HEK293 (cell line): ENCODE measurements around the gene SYCP2.

Source experiments
- CTCF ChIA-PET: fragments of 350-600 bp; formaldehyde crosslinking; extraction: SDS; loops from one replicate; lab custom pipeline; 2021; ENCODE audit warnings: antibody characterized with exemption; lab: Yijun Ruan, JAX
- POLR2A ChIA-PET: fragments of 300-600 bp; formaldehyde crosslinking; extraction: SDS; loops from one replicate; lab custom pipeline; 2020; ENCODE audit warnings: antibody characterized with exemption, inconsistent platforms; lab: Yijun Ruan, JAX
- H3K27ac ChIP-seq: fragments of 200-500 bp; sonication (Bioruptor generic); 2 replicates; pipeline ENCODE4 v1.5.1; 2014; ENCODE audit warnings: low read depth, low read length, control low read depth, inconsistent platforms; ENCODE audit errors: extremely low read depth
- H3K36me3 ChIP-seq, 2 experiments: fragments of 200-500 bp in 1 of 2; sonication (Bioruptor generic) in 1 of 2; 1 replicate in 1 of 2; 2 replicates in 1 of 2; pipeline ENCODE4 v1.5.1; 2014 to 2017; ENCODE audit warnings: inconsistent platforms in 2 of 2, low read length in 2 of 2; ENCODE audit not compliant: control insufficient read depth in 2 of 2, insufficient read depth in 1 of 2
- H3K4me1 ChIP-seq: fragments of 200-500 bp; sonication (Bioruptor generic); 2 replicates; pipeline ENCODE4 v1.5.1; 2014; ENCODE audit warnings: mild to moderate bottlenecking, low read length, inconsistent platforms; ENCODE audit not compliant: control insufficient read depth, insufficient read depth
- H3K4me3 ChIP-seq: 2 replicates; pipeline ENCODE4 v1.5.1; 2011; ENCODE audit warnings: low read depth, mild to moderate bottlenecking, control low read depth, low read length, moderate library complexity
- H3K9me3 ChIP-seq: fragments of 200-500 bp; sonication (Bioruptor generic); 2 replicates; pipeline ENCODE4 v1.5.1; 2014; ENCODE audit warnings: low read depth, low read length, inconsistent platforms; ENCODE audit not compliant: control insufficient read depth, insufficient read depth
- HOXD13 ChIP-seq: sonication (generic); formaldehyde crosslinking; IDR thresholded peaks from 2 replicates; pipeline ENCODE4 v1.8.0; 2022; ENCODE audit warnings: missing genetic modification reagents, borderline replicate concordance
- IKZF3 ChIP-seq: fragments of 450-650 bp; IDR thresholded peaks from 2 replicates; pipeline ENCODE4 v1.5.0; 2018; ENCODE audit warnings: missing biosample characterization, mild to moderate bottlenecking, missing genetic modification characterization, moderate library complexity
- KLF7 ChIP-seq: fragments of 450-650 bp; formaldehyde crosslinking; IDR thresholded peaks from 2 replicates; pipeline ENCODE4 v1.5.1; 2016; ENCODE audit warnings: missing biosample characterization, missing genetic modification characterization, borderline replicate concordance
- WT1 ChIP-seq: fragments of 450-650 bp; formaldehyde crosslinking; IDR thresholded peaks from 2 replicates; pipeline ENCODE4 v1.5.1; 2016; ENCODE audit warnings: missing biosample characterization, missing genetic modification characterization
- ZFP37 ChIP-seq: fragments of 450-650 bp; formaldehyde crosslinking; IDR thresholded peaks from 2 replicates; pipeline ENCODE4 v1.5.1; 2016; ENCODE audit warnings: missing biosample characterization, missing genetic modification characterization
- ZNF10 ChIP-seq: fragments of 450-650 bp; formaldehyde crosslinking; IDR thresholded peaks from 2 replicates; pipeline ENCODE4 v1.5.1; 2017; ENCODE audit warnings: missing biosample characterization, missing genetic modification characterization
- ZNF169 ChIP-seq: fragments of 450-650 bp; formaldehyde crosslinking; IDR thresholded peaks from 2 replicates; pipeline ENCODE4 v1.5.1; 2016; ENCODE audit warnings: missing biosample characterization, missing genetic modification characterization
- ZNF174 ChIP-seq: fragments of 450-650 bp; formaldehyde crosslinking; IDR thresholded peaks from 2 replicates; pipeline ENCODE4 v1.5.0; 2017; ENCODE audit warnings: missing biosample characterization, mild to moderate bottlenecking, missing genetic modification characterization
- ZNF274 ChIP-seq, 2 experiments: fragments of 200-500 bp in 1 of 2; fragments of 450-650 bp in 1 of 2; sonication (Bioruptor generic) in 1 of 2; formaldehyde crosslinking in 1 of 2; IDR thresholded peaks; 2 replicates each; pipeline versions ENCODE4 v1.5.1 to v1.6.1; 2014 to 2016; ENCODE audit warnings: borderline replicate concordance in 1 of 2, inconsistent platforms in 1 of 2, low read length in 1 of 2, missing biosample characterization in 1 of 2, missing genetic modification characterization in 1 of 2
- ZNF324 ChIP-seq: fragments of 450-650 bp; formaldehyde crosslinking; IDR thresholded peaks from 2 replicates; pipeline ENCODE4 v1.5.1; 2016; ENCODE audit warnings: missing biosample characterization, missing genetic modification characterization
- ZNF37A ChIP-seq: fragments of 450-650 bp; IDR thresholded peaks from 2 replicates; pipeline ENCODE4 v1.5.1; 2018; ENCODE audit warnings: missing biosample characterization, missing genetic modification characterization
- ZNF391 ChIP-seq: fragments of 450-650 bp; formaldehyde crosslinking; IDR thresholded peaks from 2 replicates; pipeline ENCODE4 v1.5.1; 2016; ENCODE audit warnings: low read depth, missing biosample characterization, missing genetic modification characterization, borderline replicate concordance
- ZNF398 ChIP-seq: fragments of 450-650 bp; formaldehyde crosslinking; IDR thresholded peaks from 2 replicates; pipeline ENCODE4 v1.5.1; 2017; ENCODE audit warnings: missing biosample characterization, missing genetic modification characterization
- ZNF426 ChIP-seq: fragments of 450-650 bp; formaldehyde crosslinking; IDR thresholded peaks from 2 replicates; pipeline ENCODE4 v1.5.1; 2017; ENCODE audit warnings: missing biosample characterization, missing genetic modification characterization, mild to moderate bottlenecking, inconsistent platforms, moderate library complexity
- ZNF548 ChIP-seq: fragments of 450-650 bp; formaldehyde crosslinking; IDR thresholded peaks from 2 replicates; pipeline ENCODE4 v1.5.1; 2016; ENCODE audit warnings: missing biosample characterization, missing genetic modification characterization
- ZNF596 ChIP-seq: fragments of 450-650 bp; IDR thresholded peaks from 2 replicates; pipeline ENCODE4 v1.5.0; 2018; ENCODE audit warnings: missing biosample characterization, mild to moderate bottlenecking, missing genetic modification characterization, moderate library complexity
- ZNF610 ChIP-seq: fragments of 450-650 bp; formaldehyde crosslinking; IDR thresholded peaks from 2 replicates; pipeline ENCODE4 v1.5.1; 2016; ENCODE audit warnings: missing biosample characterization, missing genetic modification characterization, borderline replicate concordance
- ZNF639 ChIP-seq: fragments of 450-650 bp; formaldehyde crosslinking; IDR thresholded peaks from 2 replicates; pipeline ENCODE4 v1.5.1; 2016; ENCODE audit warnings: missing biosample characterization, missing genetic modification characterization
- ZNF701 ChIP-seq: fragments of 450-650 bp; formaldehyde crosslinking; IDR thresholded peaks from 2 replicates; pipeline ENCODE4 v1.5.1; 2016; ENCODE audit warnings: missing biosample characterization, missing genetic modification characterization
- ZNF791 ChIP-seq: fragments of 450-650 bp; formaldehyde crosslinking; IDR thresholded peaks from 2 replicates; pipeline ENCODE4 v1.5.1; 2016; ENCODE audit warnings: missing biosample characterization, missing genetic modification characterization
- TF ChIP-seq, protein P1 (sequence below): fragments of 450-650 bp; formaldehyde crosslinking; IDR thresholded peaks from 2 replicates; pipeline ENCODE4 v1.5.1; 2016; ENCODE audit warnings: missing biosample characterization, missing genetic modification characterization, borderline replicate concordance

The SYCP2 gene

GRCh38 chr20:59962155-59962554 lies 28.7 kb upstream of the SYCP2 start:
- Histone ChIP-seq H3K27ac (no peak overlapping the region), H3K36me3 (no peaks in the 10 kb centered on the region), H3K9me3 (no peaks in the 10 kb centered on the region), H3K4me1 (peaks cover 3% of the 10 kb centered on the region; the same call in 1 of the 2 replicates), H3K4me3 (no peak overlapping the region)
- POLR2A ChIA-PET = no interaction called here
- CTCF ChIA-PET = no interaction called here
- TF ChIP-seq, protein P1, sequence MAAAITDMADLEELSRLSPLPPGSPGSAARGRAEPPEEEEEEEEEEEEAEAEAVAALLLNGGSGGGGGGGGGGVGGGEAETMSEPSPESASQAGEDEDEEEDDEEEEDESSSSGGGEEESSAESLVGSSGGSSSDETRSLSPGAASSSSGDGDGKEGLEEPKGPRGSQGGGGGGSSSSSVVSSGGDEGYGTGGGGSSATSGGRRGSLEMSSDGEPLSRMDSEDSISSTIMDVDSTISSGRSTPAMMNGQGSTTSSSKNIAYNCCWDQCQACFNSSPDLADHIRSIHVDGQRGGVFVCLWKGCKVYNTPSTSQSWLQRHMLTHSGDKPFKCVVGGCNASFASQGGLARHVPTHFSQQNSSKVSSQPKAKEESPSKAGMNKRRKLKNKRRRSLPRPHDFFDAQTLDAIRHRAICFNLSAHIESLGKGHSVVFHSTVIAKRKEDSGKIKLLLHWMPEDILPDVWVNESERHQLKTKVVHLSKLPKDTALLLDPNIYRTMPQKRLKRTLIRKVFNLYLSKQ (tag by site-specific recombination) = no peak
- no peak for TF ChIP-seq ZNF639 (tag by site-specific recombination)
- no peak for TF ChIP-seq ZNF426 (tag by site-specific recombination)
- no peak for TF ChIP-seq WT1 (tag by site-specific recombination)
- TF ChIP-seq HOXD13 (CRISPR knock-in tag) = no peak
- no peak for TF ChIP-seq IKZF3 (tag by site-specific recombination)
- TF ChIP-seq ZNF10 = no peak
- TF ChIP-seq ZFP37 (tag by site-specific recombination) = no peak
- TF ChIP-seq ZNF701 (tag by site-specific recombination) = no peak
- TF ChIP-seq KLF7 = no peak
- TF ChIP-seq ZNF791 (tag by site-specific recombination) = no peak
- no peak for TF ChIP-seq ZNF610 (tag by site-specific recombination)
- TF ChIP-seq ZNF548 (tag by site-specific recombination) = no peak
- TF ChIP-seq ZNF391 (tag by site-specific recombination) = no peak
- no peak for TF ChIP-seq ZNF324 (tag by site-specific recombination)
- no peak for TF ChIP-seq ZNF37A
- no peak for TF ChIP-seq ZNF174 (tag by site-specific recombination)
- no peak for TF ChIP-seq ZNF596 (tag by site-specific recombination)
- no peak for TF ChIP-seq ZNF274 (IDR thresholded peaks at IDR 0.05; ENCODE audit: low read length)
- no peak for TF ChIP-seq ZNF274 (tag by site-specific recombination; IDR thresholded peaks at IDR 0.05; ENCODE audit: borderline replicate concordance)

GRCh38 chr20:59961423-59961822 lies 28.0 kb upstream of the SYCP2 start:
- no peak overlapping the region for H3K27ac ChIP-seq
- H3K4me3 ChIP-seq = no peak overlapping the region
- TF ChIP-seq ZNF398 (tag by site-specific recombination) (no peak), ZNF169 (tag by site-specific recombination) (no peak), HOXD13 (CRISPR knock-in tag) (no peak)
- TF ChIP-seq, all 188 proteins: peak for 0
- Histone ChIP-seq H3K9me3 (no peaks in the 10 kb centered on the region), H3K4me1 (peaks cover 3% of the 10 kb centered on the region; the same call in 1 of the 2 replicates), H3K36me3 (no peaks in the 10 kb centered on the region)
- CTCF ChIA-PET = interaction anchor here (0.7 to 0.8 kb wide), 2 partner anchors 9 to 83 kb away, joined by 3 read pairs; no protein-coding TSS in a partner anchor
- POLR2A ChIA-PET = no interaction called here
